GM18517 (cell line): Measurements from ENCODE around the gene RBM6.
"Not testable (repeated sequence)": the region's sequence is repeated elsewhere in the genome, so short reads cannot be mapped to it uniquely, and the experiment has no call there.

Experiments used
- ATAC-seq: cut with Tn5 transposase; IDR thresholded peaks from one replicate; pipeline ENCODE4 v1.9.1; 2021; ENCODE audit warnings: mild to moderate bottlenecking, moderate library complexity; ENCODE audit not compliant: unreplicated experiment

The RBM6 gene

GRCh38 chr3:49916686-49917085, 23.3 kb upstream of the RBM6 start:
- no peak for ATAC-seq

GRCh38 chr3:49917806-49918590, 22.0 kb upstream of the RBM6 start:
- ATAC-seq: not testable (repeated sequence)

- no peak for ATAC-seq
Observed at GRCh38 chr3:49924683-49925082, 15.3 kb upstream of the RBM6 start.

GRCh38 chr3:49925485-49925884, 14.5 kb upstream of the RBM6 start:
- no peak for ATAC-seq

GRCh38 chr3:49926117-49926728, 13.7 kb upstream of the RBM6 start:
- ATAC-seq: no peak

GRCh38 chr3:49927798-49928197, 12.2 kb upstream of the RBM6 start:
- ATAC-seq: no peak

GRCh38 chr3:49928481-49929017, 11.4 kb upstream of the RBM6 start:
- no peak for ATAC-seq

- peak; percentile 82 for ATAC-seq
Observed at GRCh38 chr3:49929291-49930167, 10.4 kb upstream of the RBM6 start, which contains the start of gene MON1A. Gene MON1A, minus strand, starts transcription at chr3:49929811. Its CDS starts 16,465 bp downstream, at chr3:49913346.

- no peak for ATAC-seq
Observed at GRCh38 chr3:49930168-49930690, 9.7 kb upstream of the RBM6 start.

- no peak for ATAC-seq
Observed at GRCh38 chr3:49930922-49931321, 9.0 kb upstream of the RBM6 start.

- ATAC-seq: not testable (repeated sequence)
Observed at GRCh38 chr3:49932281-49932680, 7.7 kb upstream of the RBM6 start.

- ATAC-seq: no peak
Observed at GRCh38 chr3:49937090-49937489, 2.9 kb upstream of the RBM6 start.

GRCh38 chr3:49940667-49941249, 808 bp downstream of the RBM6 start:
- ATAC-seq: no peak

- no peak for ATAC-seq
Observed at GRCh38 chr3:49942651-49943050, 2.7 kb downstream of the RBM6 start.

GRCh38 chr3:49952924-49953323, 13.0 kb downstream of the RBM6 start:
- ATAC-seq: no peak

GRCh38 chr3:49955636-49956035, 15.7 kb downstream of the RBM6 start:
- no peak for ATAC-seq

GRCh38 chr3:49966233-49966942, 26.4 kb downstream of the RBM6 start:
- no peak for ATAC-seq

- no peak for ATAC-seq
Observed at GRCh38 chr3:49967291-49967690, 27.3 kb downstream of the RBM6 start.

GRCh38 chr3:49968346-49968745, 28.4 kb downstream of the RBM6 start:
- ATAC-seq: no peak

GRCh38 chr3:49972656-49973055, 32.7 kb downstream of the RBM6 start:
- ATAC-seq: no peak
